SK-N-MC (cell line): ENCODE data around the gene ETV6.

Experiments used
- EZH2 ChIP-seq: fragments of 200-600 bp; sonication (generic); IDR thresholded peaks from one replicate; pipeline ENCODE4 v1.6.1; 2017; ENCODE audit warnings: antibody characterized with exemption
- POLR2AphosphoS5 ChIP-seq: IDR thresholded peaks from 2 replicates; pipeline ENCODE4 v1.6.1; 2012; ENCODE audit warnings: mild to moderate bottlenecking, low read depth, low read length, borderline replicate concordance

- no peak for TF ChIP-seq EZH2
- TF ChIP-seq POLR2AphosphoS5 = no peak
Observed at GRCh38 chr12:11731042-11731357, 81.5 kb downstream of the ETV6 start.
